GM13976 (cell line): ENCODE measurements around the gene CELF2.

Experiments used
- DNase-seq: peaks from one replicate; pipeline ENCODE4 v3.0.0; 2012; ENCODE audit warnings: low spot score
- in situ Hi-C: fragments of 300-500 bp; cut with MboI; formaldehyde crosslinking; loops from one replicate; pipeline ENCODE4 v1.12.0; 2022; ENCODE audit warnings: low sequenced_read_pairs, mixed read lengths, inconsistent platforms; ENCODE audit not compliant: unreplicated experiment
- TF ChIP-seq, protein P1 (sequence below): IDR thresholded peaks from 2 replicates; pipeline ENCODE4 v1.5.1; 2012; ENCODE audit warnings: borderline replicate concordance, mild to moderate bottlenecking; ENCODE audit not compliant: insufficient read depth; ENCODE audit errors: extremely low read depth, missing control alignments, control extremely low read depth

Gene CELF2

GRCh38 chr10:11167233-11167966 is 149.7 kb downstream of the CELF2 start:
- TF ChIP-seq, protein P1, sequence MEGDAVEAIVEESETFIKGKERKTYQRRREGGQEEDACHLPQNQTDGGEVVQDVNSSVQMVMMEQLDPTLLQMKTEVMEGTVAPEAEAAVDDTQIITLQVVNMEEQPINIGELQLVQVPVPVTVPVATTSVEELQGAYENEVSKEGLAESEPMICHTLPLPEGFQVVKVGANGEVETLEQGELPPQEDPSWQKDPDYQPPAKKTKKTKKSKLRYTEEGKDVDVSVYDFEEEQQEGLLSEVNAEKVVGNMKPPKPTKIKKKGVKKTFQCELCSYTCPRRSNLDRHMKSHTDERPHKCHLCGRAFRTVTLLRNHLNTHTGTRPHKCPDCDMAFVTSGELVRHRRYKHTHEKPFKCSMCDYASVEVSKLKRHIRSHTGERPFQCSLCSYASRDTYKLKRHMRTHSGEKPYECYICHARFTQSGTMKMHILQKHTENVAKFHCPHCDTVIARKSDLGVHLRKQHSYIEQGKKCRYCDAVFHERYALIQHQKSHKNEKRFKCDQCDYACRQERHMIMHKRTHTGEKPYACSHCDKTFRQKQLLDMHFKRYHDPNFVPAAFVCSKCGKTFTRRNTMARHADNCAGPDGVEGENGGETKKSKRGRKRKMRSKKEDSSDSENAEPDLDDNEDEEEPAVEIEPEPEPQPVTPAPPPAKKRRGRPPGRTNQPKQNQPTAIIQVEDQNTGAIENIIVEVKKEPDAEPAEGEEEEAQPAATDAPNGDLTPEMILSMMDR: no peak
- DNase-seq: no peak
- in situ Hi-C loops: no loop called here

- in situ Hi-C loops: no loop called here
- TF ChIP-seq, protein P1: no peak
- DNase-seq: no peak
Measured at GRCh38 chr10:11168423-11169090, 150.9 kb downstream of the CELF2 start.

- DNase-seq: no peak
- TF ChIP-seq, protein P1: no peak
- in situ Hi-C loops: loop anchor here (10.0 kb wide), 1 partner anchor 95 kb away; no protein-coding TSS in a partner anchor
Measured at GRCh38 chr10:11169976-11170375, 152.3 kb downstream of the CELF2 start.

- in situ Hi-C loops: loop anchor here (10.0 kb wide), 1 partner anchor 94 kb away; no protein-coding TSS in a partner anchor
- no peak for DNase-seq
- TF ChIP-seq, protein P1: no peak
Measured at GRCh38 chr10:11170574-11170973, 152.9 kb downstream of the CELF2 start.

GRCh38 chr10:11170993-11171851 is 153.6 kb downstream of the CELF2 start:
- no peak for DNase-seq
- in situ Hi-C loops: loop anchor here (10.0 kb wide), 1 partner anchor 94 kb away; no protein-coding TSS in a partner anchor
- TF ChIP-seq, protein P1: no peak

DNA sequence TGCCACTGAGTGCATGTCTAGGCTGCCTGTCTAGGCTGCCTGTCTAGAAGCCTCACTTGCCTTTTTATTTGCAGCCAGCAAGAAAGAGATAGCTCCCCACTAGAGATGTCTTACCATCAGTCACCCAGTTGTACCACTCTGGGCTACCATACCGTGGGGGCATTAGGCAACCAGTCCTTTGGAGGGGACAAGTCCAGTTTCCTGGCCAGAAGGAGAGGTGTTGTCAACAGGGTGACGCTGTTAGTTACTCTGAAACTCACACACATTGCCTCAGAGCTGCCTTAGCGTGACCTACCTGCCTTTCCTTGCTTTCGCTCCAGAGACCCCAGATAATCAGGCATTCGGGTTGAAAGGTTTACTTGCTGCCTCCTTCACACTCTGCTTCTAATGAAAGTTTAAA is 155.4 kb downstream of the CELF2 start:
- TF ChIP-seq, protein P1: no peak
- in situ Hi-C loops: loop anchor here (10.0 kb wide), 1 partner anchor 92 kb away; no protein-coding TSS in a partner anchor
- no peak for DNase-seq
